Large intestine (tissue), 3 donors: ENCODE data around the gene ANKRD39. TPM values are rescaled to one million over a fixed set of nuclear protein-coding genes. Genes with fewer than 3 reads are reported as not detected.

Experiments
- DNase-seq, 2 donors: peaks; one replicate each; pipeline versions ENCODE4 v3.0.0 to v3.0.0-alpha.2; 2013
- H3K27ac ChIP-seq: one replicate; pipeline ENCODE4 v1.5.1; 2013; ENCODE audit warnings: low read length
- H3K27me3 ChIP-seq: 2 replicates; pipeline ENCODE4 v1.6.1; 2013; ENCODE audit warnings: low read length; ENCODE audit not compliant: control insufficient read depth, insufficient read depth
- H3K36me3 ChIP-seq: 2 replicates; pipeline ENCODE4 v1.6.1; 2013; ENCODE audit warnings: low read length; ENCODE audit not compliant: control insufficient read depth, insufficient read depth
- H3K4me1 ChIP-seq: one replicate; pipeline ENCODE4 v1.6.1; 2013; ENCODE audit warnings: low read length; ENCODE audit not compliant: control insufficient read depth, insufficient read depth
- H3K4me3 ChIP-seq: one replicate; pipeline ENCODE4 v1.5.1; 2013; ENCODE audit warnings: low read length
- H3K9me3 ChIP-seq: one replicate; pipeline ENCODE4 v1.6.1; 2013; ENCODE audit warnings: mild to moderate bottlenecking, low read depth, low read length, moderate library complexity; ENCODE audit not compliant: control insufficient read depth
- WGBS: methylation state at CpG from one replicate; pipeline ENCODE4 v1.1.5; 2013; ENCODE audit warnings: low lambda C conversion rate; ENCODE audit not compliant: insufficient coverage; 5-methylcytosine and 5-hydroxymethylcytosine counted together
- polyA plus RNA-seq: library from polyadenylated mRNA; unstranded; fragments of 120-200 nt; gene quantifications from one replicate; pipeline ENCODE4 v1.2.1, GENCODE V29; 2013

ANKRD39 gene
- polyA plus RNA-seq, 1 donor = 9.6 TPM

DNA sequence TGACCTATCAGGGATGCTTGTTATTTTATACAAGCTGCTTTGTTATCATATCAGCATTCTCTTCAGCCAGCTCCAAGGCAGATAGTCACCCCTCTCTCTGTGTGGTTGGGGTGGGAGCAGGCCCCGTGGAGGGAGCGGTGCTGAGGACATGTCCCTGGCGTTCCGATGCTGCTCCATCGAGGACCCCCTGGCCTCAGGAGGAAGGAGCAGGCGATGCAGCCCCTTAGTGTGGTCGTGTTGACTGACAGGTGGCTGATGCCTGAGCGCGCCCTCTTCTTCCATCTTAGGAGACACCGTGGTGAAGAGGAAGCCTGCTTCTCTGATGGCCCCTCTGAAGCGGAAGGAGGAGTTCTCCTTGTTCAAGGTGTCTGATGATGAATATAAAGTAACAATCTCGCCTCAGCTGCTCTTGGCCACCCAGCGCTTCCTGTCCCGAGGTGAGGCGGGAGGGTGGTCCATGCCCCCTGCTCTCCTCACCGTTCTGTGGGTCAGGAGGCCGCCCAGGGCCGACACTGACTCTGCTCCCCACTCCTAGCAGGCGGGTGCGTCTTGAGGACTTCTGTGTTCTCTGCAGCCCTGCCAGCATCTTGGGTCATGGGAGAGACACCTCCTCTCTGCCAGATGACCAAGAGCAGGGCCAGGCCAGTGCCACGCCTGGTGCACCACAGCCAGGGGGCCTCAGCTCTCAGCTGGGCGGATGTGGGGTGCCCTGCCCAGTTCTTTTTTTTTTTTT is 31.1 kb downstream of the ANKRD39 start:
- no peak overlapping the region for H3K4me3 ChIP-seq
- no peaks in the 10 kb centered on the region for H3K27me3 ChIP-seq
- H3K4me1 ChIP-seq = peaks cover 14% of the 10 kb centered on the region
- no peak for DNase-seq
- peaks cover 85% of the 10 kb centered on the region for H3K36me3 ChIP-seq
- no CpG with 5 or more reads among the region's 22 CpGs for WGBS
- no peaks in the 10 kb centered on the region for H3K9me3 ChIP-seq
- H3K27ac ChIP-seq = no peak overlapping the region

DNA sequence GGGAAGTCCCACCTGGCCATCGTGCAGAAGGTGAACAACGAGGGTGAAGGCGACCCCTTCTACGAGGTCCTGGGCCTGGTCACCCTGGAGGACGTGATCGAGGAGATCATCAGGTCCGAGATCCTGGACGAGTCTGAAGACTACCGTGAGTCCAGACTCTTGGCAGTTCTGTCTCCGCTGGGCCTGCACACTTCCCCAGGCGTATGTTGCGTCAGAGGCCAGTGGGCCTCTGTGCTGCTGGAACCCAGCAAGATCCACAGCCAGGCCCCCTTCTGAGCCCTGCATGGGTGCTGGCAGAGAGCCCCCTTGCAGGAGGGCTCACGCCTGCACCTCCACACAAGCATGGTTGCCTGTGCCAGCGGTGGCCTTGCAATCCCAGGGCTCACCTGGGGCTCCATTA is 32.8 kb downstream of the ANKRD39 start:
- Histone ChIP-seq H3K27ac (no peak overlapping the region), H3K4me1 (peaks cover 27% of the 10 kb centered on the region), H3K36me3 (peaks cover 69% of the 10 kb centered on the region), H3K4me3 (no peak overlapping the region), H3K9me3 (no peaks in the 10 kb centered on the region), H3K27me3 (no peaks in the 10 kb centered on the region)
- no peak for DNase-seq
- 100% methylated on average over 1 of the region's 14 CpGs for WGBS

GRCh38 chr2:96824079-96824870 is 33.5 kb downstream of the ANKRD39 start:
- Histone ChIP-seq H3K27me3 (no peaks in the 10 kb centered on the region), H3K27ac (no peak overlapping the region), H3K4me3 (no peak overlapping the region), H3K9me3 (no peaks in the 10 kb centered on the region), H3K36me3 (peaks cover 61% of the 10 kb centered on the region), H3K4me1 (peaks cover 35% of the 10 kb centered on the region)
- no CpG with 5 or more reads among the region's 6 CpGs for WGBS
- peak in 1 of 2 donors; percentile 52 for DNase-seq

- WGBS = no CpG with 5 or more reads among the region's 11 CpGs
- Histone ChIP-seq H3K27me3 (no peaks in the 10 kb centered on the region), H3K4me1 (peaks cover 44% of the 10 kb centered on the region), H3K9me3 (no peaks in the 10 kb centered on the region), H3K36me3 (peaks cover 54% of the 10 kb centered on the region), H3K27ac (no peak overlapping the region), H3K4me3 (no peak overlapping the region)
- no peak for DNase-seq
Observed at GRCh38 chr2:96823198-96823597, 34.6 kb downstream of the ANKRD39 start.

DNA sequence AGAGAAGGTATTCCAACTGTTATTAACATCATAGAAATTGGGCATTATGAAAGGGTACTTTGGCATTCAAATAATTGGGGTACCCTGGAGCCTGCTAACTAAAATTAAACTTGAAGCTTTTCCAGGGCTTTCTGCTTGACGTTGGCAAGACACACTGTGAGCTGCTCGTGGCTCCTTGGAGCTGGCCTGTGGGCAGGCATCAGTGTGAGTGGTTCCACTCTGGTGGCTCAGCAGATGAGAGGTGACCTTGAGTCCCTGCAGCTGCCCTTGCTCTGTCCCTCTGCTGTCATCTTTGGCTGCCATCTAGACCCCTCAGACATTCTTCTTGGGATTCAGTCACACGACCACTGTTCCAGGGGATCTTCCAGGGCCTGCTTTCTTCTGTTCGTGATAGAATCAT is 35.0 kb downstream of the ANKRD39 start:
- H3K27me3 ChIP-seq = no peaks in the 10 kb centered on the region
- peaks cover 46% of the 10 kb centered on the region for H3K4me1 ChIP-seq
- no peak overlapping the region for H3K4me3 ChIP-seq
- no peak for DNase-seq
- H3K9me3 ChIP-seq = no peaks in the 10 kb centered on the region
- H3K27ac ChIP-seq = no peak overlapping the region
- no CpG with 5 or more reads among the region's 4 CpGs for WGBS
- H3K36me3 ChIP-seq = peaks cover 50% of the 10 kb centered on the region

- H3K4me1 ChIP-seq = peaks cover 54% of the 10 kb centered on the region
- H3K27ac ChIP-seq = peak overlapping the region; percentile 15
- peaks cover 37% of the 10 kb centered on the region for H3K36me3 ChIP-seq
- H3K27me3 ChIP-seq = no peaks in the 10 kb centered on the region
- no peaks in the 10 kb centered on the region for H3K9me3 ChIP-seq
- peak; percentile 51 to 76 for DNase-seq
- H3K4me3 ChIP-seq = no peak overlapping the region
- 18% methylated on average over 3 of the region's 11 CpGs for WGBS
Observed at GRCh38 chr2:96821113-96821675, 36.6 kb downstream of the ANKRD39 start.

GRCh38 chr2:96819876-96820511 is 37.8 kb downstream of the ANKRD39 start:
- DNase-seq = no peak
- 90% methylated on average over 2 of the region's 12 CpGs for WGBS
- no peak overlapping the region for H3K4me3 ChIP-seq
- peaks cover 58% of the 10 kb centered on the region for H3K4me1 ChIP-seq
- no peaks in the 10 kb centered on the region for H3K9me3 ChIP-seq
- H3K27me3 ChIP-seq = no peaks in the 10 kb centered on the region
- H3K27ac ChIP-seq = peak overlapping the region; percentile 47
- H3K36me3 ChIP-seq = peaks cover 25% of the 10 kb centered on the region

- peaks cover 58% of the 10 kb centered on the region for H3K4me1 ChIP-seq
- H3K36me3 ChIP-seq = peaks cover 19% of the 10 kb centered on the region
- H3K27me3 ChIP-seq = no peaks in the 10 kb centered on the region
- no CpG with 5 or more reads among the region's 10 CpGs for WGBS
- DNase-seq = peak; percentile 92 to 95
- peak overlapping the region; percentile 47 for H3K27ac ChIP-seq
- no peaks in the 10 kb centered on the region for H3K9me3 ChIP-seq
- H3K4me3 ChIP-seq = peak overlapping the region; percentile 25
Observed at GRCh38 chr2:96819128-96819875, 38.5 kb downstream of the ANKRD39 start.

DNA sequence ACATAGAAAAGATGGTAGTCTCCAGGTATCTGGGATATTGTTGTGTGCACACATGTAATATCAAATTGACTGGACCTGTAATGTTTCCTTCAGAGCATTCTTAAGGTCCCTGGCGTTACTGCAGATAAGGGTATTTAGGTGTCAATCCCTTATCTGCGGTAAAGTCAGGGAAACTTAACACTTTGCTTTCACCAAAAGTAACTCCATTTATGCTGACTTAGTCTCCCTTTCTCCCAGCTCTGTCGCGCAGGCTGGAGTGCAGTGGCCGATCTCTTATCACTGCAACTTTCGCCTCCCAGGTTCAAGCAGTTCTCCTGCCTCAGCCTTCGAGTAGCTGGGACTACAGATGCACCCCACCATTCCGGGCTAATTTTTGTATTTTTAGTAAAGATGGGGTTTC is 39.9 kb downstream of the ANKRD39 start:
- H3K4me3 ChIP-seq = peak overlapping the region; percentile 56
- peaks cover 62% of the 10 kb centered on the region for H3K4me1 ChIP-seq
- WGBS = no CpG with 5 or more reads among the region's 8 CpGs
- peaks cover 11% of the 10 kb centered on the region for H3K36me3 ChIP-seq
- no peak for DNase-seq
- no peaks in the 10 kb centered on the region for H3K27me3 ChIP-seq
- H3K9me3 ChIP-seq = no peaks in the 10 kb centered on the region
- H3K27ac ChIP-seq = no peak overlapping the region
